IPS-NIHi7 (cell line): Measurements from ENCODE around the gene MRTO4.
"Not testable (repeated sequence)": the region's sequence is repeated elsewhere in the genome, so short reads cannot be mapped to it uniquely, and the experiment has no call there.

Experiments used
- DNase-seq: peaks from one replicate; pipeline ENCODE4 v3.0.0; 2012; ENCODE audit warnings: mixed read lengths; ENCODE audit errors: extremely low spot score

The MRTO4 gene

DNA sequence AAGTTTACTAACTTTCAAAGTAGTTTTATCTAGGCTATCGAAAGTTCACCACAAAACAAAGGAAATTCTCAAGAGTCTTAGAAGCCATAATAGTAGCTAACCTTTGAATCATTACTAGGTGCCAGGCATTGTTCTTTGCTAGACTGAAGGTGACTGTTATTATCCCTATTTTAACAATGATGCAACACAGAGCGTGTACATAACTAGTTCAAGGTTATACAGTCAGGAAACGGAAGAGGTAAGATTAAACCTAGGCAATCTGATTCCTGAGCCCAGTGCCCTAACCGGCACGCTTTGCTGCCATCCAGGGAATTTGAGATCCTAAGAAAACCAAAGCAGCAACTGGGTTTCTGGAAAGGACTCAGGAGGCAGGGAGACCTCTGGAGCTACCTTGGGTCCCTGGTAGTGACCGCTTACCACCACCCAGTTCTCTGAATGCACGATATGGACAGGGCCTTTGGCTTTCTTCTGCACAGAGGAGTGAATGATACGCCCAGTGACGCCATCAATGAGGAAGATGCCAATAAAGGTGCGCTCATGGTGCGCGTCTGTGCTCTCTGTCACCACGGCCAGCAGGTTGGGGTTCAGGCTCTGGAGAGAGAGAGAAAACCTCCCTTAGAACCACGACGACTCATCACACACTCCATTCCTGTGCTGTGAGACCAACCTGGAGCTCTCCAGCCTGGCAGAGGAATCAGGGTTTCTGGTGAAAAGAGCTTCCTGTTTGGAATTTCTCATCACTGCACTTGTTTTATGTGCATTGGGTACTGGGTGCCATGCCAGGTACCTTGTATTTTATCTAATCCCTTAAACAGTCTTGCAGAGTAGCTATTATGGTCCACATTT is 28.4 kb upstream of the MRTO4 start:
- no peak for DNase-seq

DNA sequence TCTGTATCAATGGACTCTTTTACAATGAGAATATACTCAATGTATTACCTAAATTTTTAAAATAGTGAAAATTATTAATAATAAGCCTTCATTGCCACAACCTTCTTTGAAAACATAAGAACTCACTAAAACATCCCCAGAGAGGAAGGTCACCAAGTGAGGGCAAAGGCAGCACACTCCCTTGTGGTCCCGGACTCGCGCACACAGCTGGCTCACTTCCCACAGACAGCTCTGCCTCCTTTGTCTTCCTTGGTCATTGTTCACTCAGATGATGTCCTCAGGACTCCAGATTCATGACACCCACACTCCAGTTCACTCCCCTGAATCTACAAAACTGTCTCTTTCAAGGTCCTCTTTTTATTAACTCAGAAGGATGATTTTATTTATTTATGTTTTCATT is 22.4 kb upstream of the MRTO4 start:
- DNase-seq = no peak

DNA sequence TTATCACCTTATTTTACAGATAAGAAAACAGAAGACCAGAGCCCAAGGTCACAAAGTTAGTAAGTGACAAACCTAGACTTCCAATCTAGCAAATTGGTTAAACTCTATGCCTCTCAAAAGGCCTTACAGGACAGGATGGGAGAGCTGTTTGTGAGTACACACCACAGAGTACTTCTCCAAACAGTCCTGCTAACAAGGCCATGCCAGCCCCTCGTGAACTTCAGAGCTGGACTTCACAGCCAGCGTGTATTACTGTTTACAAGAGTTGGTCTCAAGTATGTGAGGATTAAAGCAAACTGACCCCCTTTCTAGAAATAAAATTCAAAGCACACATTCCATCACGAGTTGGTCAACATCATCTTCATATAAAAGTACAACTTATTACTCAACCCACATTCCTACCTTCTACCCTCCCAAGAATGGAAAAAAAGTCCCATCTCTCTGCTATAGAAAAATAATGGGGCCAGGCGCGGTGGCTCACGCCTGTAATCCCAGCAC is 21.7 kb upstream of the MRTO4 start:
- no peak for DNase-seq

DNA sequence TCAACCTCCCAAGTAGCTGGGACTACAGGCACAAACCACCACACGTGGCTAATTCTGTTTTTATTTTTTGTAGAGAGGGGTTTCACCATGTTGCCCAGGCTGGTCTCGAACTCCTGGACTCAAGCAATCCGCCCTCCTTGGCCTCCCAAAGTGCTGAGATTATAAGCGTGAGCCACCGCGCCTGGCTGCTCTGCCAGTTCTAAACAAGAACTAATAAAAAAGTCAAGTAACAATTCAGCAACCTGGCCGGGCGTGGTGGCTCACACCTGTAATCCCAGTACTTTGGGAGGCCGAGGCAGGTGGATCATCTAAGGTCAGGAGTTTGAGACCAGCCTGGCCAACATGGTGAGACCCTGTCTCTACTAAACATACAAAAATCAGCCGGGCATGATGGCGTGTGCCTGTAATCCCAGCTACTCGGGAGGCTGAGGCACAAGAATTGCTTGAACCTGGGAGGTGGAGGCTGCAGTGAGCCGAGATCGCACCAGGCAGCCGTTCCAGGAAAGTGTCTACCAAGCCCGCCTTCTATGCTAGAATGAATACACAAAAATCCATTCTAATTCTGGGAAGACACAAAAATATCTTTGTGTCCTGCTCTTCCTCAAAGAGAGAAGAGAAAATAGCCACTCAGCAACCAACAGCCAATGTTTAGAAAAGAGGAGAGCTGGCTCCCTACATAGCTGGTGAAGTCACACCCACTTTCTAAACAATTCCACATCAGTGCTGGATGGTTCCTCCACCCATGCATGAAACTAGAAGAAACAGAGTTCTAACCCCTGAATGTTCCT is 19.7 kb upstream of the MRTO4 start:
- DNase-seq = not testable (repeated sequence)

DNA sequence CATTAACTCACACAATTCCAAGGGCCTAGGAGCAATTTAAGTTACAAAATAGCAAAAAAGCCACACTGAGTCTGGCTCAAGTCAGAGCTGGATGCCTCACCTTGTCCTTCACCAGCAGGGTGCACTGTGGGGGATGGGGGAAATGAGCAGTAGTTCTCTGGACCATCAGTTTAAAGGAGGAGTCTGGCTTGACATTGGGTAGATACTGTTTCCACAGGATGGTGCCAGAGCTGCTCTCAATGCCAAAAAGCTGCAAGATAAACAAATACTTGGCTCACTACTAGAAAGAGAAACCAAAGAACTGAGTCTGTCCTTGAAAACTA is 19.1 kb upstream of the MRTO4 start:
- peak; percentile 10 for DNase-seq

DNA sequence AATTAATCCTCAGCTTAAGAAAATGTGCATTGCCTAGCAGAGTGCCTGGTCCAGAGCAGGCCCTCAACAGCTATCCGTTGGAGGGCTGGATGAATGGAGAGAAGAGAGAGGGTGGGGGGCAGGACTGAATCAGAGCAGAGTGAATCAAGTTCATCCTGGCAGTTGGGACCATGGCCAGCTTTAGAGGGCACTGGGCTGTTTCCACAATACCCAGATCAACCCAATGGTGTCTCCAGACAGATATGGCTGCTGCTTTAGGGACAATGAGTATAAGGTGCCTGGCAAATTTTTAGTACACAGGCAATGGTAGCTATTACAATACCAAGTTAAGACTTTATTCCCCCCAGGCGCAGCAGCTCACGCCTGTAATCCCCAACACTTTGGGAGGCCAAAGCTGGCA is 17.4 kb upstream of the MRTO4 start:
- DNase-seq = no peak

DNA sequence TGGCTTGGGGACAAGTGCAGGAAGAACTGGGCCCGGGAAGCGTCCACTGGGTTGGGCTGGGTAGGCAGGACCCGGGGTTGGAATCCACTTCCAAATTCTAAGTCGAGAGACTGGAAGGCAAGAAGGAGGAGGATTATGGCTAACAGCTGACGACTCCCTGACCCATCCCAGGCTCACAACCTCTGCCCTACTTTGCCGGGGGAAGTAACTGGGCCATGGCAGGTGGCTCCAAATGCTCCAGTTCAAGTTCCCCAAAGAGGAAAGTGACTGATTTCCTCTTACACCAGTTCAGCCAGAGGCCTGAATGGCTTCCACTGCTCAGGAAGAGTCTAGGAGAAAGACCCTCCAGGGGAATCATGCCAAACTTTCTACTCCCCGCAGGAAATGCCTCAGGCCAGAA is 11.7 kb upstream of the MRTO4 start:
- no peak for DNase-seq

DNA sequence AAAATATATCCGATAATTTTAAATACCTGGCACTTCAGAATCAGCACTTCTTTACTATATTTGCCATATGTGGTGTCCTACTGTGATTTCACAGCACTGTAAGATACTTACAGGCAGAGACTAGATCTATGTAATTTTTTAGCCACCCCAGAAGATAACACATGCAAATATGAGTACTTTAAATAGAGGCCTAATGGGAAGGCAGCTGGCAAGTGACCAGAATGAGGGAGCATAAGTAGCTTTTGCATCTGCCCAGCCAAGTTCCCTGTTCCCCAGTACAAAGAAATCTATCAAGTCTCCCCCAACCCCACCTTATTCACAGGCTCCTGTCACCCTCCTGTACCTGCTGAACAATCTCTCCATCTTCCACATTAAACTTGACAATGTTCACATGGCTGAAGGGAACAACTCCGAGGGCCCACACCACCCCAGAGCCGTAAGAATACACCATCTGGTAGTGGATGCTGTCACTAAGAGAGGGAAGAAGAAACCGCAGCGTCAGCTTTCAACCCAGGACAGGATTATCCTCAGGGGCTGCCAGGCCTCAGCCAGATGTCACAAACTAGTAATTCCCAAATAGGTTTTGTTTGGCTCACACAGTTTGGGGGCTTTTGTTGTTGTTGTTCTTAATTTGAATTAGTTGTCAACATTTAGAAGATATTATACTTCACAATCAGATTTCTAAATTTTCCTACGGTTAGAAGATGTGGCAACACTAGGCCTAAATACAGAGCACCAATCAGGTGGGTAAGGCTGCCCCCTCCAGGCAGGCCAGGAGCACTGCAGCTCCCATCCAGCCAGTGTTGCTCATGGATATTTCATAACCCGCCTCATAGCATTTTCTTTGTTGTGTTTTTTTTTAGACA is 10.7 kb upstream of the MRTO4 start:
- peak; percentile 89 for DNase-seq

DNA sequence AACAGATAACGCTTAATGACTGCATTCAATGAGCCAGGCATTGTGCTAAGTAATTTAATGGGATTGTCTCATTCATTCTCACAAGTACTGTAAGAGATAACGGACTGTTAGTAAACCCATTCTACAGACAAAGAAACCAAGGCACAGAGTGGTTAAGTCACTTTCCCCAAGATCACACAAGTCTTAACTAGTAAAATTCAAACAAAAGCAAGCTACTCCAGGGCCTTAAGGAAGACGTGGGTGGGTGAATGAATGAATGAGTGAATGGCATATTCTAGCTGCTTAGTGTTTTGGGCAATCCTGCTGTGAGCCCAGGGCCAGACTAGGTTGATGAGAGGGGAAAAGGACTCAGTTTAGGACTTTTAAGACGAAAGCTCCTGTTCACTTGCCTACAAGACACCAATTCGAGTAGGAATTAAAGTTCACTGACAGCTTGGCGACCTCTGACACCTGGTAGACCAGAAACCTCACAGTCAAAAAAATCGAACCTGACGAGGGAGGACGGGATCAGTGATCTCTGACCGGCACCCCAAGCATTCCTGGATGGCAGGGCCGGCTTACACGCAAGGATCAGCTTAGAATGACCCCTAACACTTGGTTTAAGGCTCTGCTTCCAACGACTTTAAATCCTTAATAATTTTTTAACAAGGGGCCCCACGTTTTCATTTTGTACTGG is 838 bp upstream of the MRTO4 start:
- no peak for DNase-seq

DNA sequence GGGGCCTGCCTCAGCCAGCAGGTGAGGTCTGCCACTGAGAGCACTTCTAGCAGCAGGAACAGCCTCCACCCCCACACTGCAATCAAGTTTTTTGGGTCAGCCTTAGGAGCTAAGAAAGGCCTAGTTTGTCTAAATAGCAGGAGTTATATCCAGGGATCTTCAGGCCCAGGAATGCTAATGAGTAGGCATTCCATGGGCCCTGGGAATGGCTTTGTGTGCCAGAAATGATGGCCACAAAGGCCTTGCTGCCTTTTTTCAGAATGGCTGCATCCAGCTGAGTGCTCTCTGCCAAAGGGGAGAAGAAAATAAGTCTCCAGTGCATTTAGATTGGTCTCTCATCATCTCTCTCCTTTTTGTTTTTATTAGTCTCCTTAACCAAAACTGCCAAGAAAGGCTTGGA is 2.8 kb downstream of the MRTO4 start:
- DNase-seq = no peak

DNA sequence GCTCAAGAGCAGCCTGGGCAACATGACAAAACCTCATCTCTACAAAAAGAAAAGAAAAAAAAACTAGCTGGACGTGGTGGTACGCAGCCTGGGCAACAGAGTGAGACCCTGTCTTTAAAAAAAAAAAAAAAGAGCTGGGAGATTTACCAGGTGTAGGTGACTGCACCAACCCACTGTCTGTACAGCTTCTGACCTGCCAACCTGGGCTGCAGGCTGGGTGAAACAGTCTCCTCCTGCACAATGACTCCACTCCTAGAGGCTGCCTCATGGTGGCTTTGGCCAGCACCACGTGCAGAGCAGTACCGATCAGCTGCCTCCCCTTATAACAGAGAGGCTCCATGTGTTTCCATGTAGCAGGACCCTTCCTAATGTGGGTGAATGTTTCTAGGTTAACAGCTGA is 3.7 kb downstream of the MRTO4 start:
- no peak for DNase-seq

DNA sequence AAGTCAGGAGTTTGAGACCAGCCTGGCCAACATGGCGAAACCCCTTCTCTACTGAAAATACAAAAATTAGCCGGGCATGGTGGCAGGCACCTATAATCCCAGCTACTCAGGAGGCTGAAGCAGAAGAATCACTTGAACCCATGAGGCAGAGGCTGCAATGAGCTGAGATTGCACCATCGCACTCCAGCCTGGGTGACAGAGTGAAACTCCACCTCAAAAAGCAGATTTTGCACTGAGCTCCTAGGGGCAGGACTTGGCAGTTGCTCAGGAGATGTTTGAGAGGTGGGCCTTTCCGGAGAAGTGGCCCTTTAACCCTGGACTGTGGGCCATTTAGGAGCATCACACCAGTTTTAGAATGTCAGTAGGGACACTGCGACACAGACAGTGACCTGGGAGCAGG is 4.7 kb downstream of the MRTO4 start:
- not testable (repeated sequence) for DNase-seq

DNA sequence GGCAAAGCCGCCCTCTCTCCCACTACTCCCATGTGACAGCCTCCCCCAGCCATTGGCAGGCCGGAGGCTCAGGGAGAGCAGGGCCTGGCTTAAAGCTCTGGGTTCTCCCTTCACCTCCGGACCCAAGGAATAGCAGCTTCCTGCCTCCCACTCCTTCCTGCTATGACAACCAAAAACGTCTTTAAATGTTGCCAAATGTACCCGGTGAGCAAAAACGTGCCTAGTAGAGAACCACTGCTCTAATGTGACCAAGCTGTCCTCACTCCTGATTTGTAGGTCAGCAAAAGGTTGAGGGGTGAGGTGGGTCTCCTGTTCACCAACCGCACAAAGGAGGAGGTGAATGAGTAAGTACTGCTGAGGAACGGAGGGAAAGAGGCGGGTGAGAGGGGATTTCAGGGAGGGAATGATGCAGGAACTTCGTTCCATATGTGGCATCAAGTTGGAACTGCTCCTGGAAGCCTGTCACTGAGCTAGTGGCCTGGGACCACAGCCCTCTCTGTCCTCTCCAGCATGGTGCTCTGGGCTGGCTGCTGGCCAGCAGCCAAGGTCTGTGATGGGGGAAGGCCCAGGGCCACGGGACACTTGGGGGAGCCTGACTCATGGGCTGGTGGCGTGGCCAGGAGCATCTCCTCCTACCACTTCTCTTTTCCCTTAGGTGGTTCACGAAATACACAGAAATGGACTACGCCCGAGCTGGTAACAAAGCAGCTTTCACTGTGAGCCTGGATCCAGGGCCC is 5.7 kb downstream of the MRTO4 start:
- DNase-seq = no peak

DNA sequence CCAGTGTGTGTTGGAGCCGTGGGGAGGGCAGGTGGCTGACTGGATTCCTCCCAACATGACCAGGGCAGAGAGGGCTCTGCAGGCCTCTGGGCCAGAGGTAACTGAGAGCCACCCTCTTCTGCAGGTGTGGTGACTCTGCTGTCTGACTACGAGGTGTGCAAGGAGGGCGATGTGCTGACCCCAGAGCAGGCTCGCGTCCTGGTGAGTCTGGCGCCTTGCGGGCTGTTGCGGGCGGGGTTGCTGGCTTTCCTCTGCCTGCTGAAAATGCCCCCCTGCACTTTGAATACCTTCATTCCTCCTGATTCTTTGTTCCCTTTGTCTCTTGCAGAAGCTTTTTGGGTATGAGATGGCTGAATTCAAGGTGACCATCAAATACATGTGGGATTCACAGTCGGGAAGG is 6.7 kb downstream of the MRTO4 start:
- no peak for DNase-seq

DNA sequence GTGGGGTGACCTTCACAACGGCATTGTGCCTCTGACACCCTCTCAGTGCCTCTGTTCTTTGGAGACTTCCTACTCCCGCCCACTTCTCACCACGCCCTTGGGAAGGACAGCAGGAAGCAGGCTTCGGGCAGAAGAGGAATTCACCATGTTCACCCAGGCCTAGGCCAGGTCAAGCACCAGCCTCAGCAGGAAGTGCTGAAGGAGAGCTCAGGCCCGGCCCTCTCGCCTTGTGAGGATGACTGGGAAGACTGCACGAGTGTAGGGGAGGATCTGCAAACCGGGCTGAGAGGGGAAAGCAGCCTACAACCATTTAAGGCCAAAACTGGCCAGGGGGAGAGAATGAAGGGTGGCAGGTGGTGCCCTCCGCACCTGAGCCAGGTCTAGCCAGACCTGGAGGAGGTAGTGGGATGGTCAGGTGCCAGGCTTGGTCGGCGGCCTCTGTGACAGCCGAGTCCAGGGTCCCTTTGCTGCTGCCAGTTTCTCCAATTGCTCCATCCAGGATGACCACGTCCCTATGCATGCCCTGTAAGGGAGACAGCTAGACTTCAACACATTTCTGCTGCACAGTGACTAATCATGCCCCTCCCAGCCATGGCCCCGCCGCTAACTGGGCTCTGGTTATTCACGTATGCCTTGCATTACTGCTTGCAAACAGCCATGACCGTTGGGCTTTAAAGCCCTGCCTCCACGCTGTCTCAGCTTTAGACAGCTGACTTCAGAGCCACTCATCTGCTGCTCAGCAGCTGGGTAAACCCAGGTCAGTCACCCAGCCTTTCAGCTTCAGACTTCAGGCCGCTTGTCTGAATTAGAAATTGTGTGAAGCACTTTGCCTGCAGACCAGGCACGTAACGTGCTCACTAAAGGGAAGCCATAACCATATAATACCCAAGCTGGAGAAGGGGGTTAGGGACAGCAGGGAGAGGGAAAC is 8.9 kb downstream of the MRTO4 start:
- DNase-seq = no peak

DNA sequence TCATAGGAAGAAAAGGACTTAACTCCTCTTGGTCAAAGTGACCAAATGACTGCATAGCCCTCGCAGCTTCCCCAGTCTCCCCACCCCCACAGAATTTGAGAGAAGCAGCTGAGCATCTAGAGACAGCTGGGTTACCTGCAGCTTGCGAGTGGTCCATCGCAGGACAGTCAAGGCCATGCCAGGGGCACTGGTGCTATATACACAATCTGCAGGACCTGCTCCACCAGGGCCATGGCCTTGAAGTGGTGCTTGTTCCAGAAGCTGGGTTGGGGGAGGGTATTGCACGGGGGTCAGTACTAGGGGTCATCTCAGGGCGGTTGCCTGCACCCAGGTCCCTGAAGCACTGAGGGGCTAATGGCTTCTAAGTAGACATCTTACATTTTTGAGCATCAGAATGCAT is 10.4 kb downstream of the MRTO4 start:
- no peak for DNase-seq

DNA sequence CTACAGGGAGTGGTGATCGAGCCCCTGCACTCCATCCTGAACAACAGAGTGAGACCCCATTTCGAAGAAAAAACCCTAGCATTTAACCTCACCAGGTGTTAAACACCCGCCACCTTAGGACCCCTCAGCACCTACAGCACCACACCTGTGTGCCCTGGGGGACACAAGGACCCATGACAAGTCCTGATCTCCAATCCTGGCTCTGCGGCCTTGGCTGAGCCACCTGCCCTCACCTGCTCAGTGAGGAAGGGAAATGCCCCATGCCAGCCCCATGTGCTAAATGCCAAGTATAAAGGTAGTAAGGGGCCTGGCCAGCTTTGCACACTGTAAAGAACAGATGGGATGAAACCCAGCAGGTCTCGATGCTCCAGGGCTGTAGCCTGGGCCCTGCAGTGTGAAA is 11.1 kb downstream of the MRTO4 start:
- DNase-seq = no peak

DNA sequence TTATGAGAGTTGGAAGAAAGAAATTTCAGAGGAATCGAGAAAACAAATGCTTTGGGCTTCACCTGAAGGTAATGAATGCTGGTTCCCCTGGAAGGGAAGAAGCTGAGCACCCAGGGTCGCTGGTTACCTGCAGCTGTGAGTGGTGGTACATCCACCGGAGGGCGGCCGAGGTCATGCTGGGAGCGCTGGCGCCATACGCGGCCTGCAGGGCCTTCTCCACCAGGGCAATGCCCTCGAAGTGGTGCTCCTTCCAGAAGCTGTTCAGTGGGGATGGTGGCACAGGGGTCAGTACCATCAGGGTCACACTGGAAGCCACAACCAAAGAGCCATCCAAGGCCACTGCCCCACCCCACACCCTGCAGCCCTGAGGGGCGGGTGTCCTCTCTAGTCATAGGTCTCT is 16.8 kb downstream of the MRTO4 start:
- no peak for DNase-seq

DNA sequence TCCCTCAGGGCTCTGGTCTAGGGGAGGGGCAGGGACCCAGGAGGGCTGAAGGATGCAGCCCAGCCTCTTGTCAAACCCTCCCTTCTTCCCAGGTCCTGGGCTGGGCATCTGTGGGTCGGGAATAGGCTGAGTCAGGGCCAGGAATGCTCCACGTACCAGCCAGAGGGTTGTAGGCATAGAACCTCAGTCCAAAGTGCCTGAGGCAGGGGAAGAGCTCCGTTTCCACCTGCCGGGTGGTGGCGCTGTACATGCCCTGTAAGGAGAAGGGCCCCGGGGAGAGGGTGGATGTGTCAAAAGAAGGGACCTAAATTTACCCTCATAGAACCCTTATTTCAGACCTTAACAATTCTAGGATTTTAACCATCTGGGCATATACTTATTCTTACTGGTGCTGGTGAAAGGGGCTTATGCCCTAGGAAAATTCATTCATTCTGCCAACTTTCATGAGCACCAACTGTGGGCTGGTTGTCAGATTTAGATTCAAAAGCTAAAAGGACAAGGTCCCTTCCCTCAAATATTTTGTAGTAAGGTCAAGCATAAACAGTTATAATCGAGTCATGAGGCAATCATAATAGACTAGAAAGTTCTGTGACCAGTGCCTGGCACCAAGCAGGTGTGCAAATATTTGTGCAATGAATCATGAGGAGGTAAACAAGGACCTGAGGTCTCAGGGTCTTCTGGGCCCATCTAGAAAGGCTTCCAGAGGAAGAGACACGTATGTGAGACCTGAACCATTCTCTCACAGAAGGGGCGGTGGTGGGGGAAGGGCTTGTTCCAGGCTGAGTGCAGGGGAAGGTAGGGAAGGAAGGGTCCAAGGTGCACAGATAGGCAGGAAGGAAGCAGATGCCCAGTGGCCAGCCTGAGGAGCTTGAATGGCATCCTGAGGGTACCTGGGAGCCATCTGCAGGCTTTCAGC is 18.1 kb downstream of the MRTO4 start:
- DNase-seq = not testable (repeated sequence)
